Urothelium cell line (cell line): Measurements from ENCODE around the gene AGAP1.

ENCODE experiments used
- DNase-seq: peaks from one replicate; pipeline ENCODE4 v3.0.0; 2011; ENCODE audit warnings: low spot score, mixed read lengths
- FAIRE-seq: peaks from 2 replicates; lab custom pipeline; 2011; peaks lifted over from hg19 to GRCh38; lab: Jason Lieb, UNC

AGAP1 gene

DNA sequence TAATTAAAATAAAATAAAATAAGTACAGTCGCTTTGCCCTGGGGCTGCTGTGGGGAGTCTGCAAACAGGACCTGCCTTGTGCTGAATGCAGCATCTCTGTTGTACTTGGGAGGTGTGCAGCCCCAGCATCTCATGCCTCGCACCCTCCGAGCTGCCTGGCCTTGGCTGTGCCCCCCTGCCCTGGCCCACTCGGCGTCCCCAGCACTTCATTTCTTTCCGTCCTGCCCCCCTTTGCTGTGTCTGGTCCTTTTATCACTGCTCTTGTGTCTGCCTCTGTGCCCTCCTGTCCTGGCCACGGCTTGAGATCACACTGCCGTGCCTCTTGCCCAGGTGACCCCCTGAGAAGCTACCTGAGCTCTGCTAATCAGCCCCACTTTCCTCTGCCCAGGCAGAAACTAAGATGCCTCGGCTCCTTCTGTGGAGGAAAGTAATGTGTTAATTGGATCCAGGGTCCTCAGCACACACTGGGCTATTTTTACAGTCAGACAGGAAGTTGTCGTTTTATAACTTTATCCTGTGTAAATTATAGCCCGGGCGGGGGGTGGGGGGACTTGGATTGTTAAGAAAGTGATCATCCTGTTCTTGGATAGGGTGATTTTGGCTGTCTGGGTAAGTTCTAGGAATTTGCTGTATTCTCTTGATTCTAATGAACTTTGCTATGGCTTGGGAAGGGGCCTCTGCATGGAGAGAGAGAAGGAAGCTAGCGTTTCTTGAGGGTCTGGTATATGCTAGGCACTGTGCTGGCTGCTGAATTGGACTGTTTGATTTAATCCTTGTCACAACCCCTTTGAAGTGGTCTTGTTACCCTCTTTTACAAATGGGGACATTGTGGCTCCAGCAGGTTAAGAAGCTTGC lies 69.4 kb downstream of the AGAP1 start:
- no peak for FAIRE-seq

DNA sequence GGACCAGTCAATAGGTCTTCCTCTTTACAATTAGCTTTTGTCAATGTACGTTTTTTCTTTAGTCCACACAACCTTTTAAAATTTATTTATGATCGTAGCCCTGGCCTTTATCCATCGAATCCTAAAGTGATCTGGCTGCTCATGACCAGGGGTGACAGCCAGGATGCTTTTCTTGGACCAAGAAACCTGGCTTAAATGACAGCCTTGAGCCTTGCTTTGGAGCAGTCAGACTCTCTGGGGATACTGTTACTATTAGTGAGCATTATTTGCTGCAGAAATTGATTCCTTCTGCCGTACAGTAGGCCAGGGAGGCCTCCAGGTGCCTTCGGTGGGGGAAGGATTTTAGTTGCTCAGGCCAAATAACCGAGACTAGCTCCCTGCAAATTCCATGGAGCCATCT lies 70.2 kb downstream of the AGAP1 start:
- FAIRE-seq: no peak

More for the DNA sequence above, 69.4 kb downstream of the AGAP1 start:
- DNase-seq: no peak

DNA sequence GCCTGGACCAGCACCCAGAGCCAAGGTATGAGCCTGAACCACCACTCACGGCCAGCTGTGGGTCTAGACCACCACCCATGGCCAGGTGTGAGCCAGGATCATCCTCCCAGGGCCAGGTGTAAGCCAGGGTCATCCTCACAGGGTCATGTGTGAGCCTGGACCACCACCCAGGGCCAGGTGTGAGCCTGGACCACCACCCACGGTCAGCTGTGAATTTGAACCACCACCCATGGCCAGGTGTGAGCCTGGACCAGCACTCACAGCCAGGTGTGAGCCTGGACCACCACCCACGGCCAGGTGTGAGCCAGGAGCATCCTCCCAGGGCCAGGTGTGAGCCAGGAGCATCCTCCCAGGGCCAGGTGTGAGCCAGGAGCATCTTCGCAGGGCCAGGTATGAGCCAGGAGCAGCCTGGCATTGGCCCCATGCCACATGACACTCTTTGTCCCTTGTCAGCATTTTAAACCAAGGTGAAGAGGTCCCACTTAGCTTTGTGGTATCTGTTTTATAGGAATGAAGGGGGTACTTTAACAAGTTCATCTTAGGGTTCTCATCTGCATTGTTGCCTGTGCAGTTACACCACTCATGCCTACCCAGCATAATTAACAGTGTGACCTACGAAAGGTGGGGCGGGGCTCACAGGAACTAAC lies 71.2 kb downstream of the AGAP1 start:
- DNase-seq: no peak
- no peak for FAIRE-seq

More for the DNA sequence above, 70.2 kb downstream of the AGAP1 start:
- DNase-seq: no peak

DNA sequence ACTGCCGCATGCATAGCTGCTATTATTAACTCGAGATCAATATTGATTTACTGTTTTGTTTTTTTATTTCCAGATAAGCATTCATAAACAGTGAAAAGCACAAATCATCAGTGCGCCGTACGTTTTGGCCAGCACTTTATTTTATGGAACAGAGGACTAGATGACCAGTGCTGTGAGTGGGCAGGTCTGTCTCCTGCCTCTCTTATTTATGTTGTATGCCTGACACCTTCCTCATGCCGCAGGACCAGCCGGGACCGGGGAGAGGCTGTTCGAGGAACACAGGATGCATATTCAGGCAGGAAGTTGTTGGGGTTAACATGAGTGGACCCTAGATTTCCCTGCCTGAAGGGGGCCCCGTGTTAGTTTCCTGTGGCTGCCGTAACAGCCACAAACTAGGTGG lies 72.6 kb downstream of the AGAP1 start:
- DNase-seq: no peak
- FAIRE-seq: no peak

DNA sequence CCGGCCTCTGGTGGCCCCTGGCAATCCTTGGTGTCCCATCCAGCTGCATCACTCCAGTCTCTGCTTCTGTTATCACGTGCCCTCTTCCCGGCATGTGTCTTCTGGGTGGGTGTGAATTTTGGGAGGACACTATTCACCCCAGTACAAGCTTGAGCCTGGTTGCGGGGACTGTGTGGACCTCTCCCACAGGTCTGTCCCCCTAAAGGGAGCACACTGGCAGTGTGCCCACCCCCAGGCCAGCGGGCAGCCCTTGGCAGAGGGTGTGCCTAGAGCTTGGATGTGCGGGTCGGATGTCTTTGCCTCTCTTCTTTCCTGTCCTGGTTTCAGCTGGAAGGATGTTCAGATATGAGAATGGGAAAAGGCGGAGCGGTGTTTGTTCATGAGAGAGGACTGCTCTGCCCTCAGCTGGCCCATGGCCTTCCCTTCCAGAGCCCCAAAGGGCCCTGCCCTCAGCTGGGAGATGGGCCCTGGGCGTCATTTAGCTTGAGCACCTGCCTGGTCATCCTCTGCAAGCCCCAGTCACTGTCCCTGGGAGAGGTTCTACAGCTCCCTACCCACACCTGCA lies 73.2 kb downstream of the AGAP1 start:
- FAIRE-seq (no peak), DNase-seq (no peak)

DNA sequence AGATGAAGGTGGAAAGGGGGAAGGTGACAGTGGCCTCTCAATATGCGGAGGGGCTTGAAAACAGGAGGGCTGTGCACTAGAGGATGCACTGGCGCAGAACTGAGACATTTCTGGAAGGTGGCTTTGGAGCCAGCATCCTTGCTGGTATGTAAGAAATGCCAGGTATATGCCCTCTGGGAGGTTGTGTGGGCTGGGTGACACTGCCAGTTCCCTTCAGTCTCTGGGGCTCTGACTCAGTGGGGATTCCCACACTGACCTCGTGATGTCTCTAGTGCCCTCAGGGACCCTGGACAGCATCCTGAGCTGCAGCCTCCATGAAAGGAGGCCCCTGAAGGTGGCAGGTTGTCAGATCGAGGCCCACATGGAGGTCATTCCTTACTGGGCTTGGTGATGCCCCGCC lies 74.0 kb downstream of the AGAP1 start:
- FAIRE-seq: no peak
- DNase-seq: no peak

DNA sequence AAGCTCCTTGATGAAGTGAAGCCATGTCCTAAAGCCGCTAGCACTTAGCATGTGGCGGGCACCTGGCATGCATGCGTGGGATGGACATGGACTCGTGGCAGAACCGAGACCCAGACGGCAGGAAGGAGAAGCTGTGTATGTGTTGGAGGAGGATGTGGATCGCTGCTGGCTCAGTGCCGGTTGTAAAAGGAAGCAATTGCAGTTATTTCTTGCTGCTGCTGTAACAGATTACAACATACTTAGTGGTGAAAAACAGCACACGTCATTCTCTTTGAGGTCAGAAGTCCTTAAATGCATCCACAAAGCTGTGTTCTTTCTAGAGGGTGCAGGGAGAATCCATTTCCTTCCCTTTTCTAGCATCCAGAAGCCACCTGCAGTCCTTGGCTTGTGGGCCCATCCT lies 74.6 kb downstream of the AGAP1 start:
- DNase-seq (no peak), FAIRE-seq (no peak)

DNA sequence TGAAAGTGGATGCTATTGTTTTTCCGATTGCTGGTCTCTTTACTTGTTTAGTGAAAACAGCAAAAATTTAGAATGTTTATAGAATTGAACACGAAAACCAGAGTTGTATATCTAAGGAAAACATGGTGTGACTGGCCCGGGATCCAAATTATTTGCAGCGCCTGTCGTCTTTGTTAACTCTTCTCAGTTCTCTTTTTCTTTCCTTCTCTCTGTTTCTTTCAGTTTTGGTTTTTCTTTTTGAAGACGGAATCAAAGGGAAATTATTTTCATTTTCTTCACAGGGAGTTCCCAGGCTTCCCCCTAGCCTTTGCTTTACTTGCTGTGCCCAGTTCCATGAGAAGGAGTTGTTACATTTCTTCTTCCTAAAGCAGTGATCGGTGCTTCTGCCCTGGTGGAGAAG lies 76.0 kb downstream of the AGAP1 start:
- FAIRE-seq (no peak), DNase-seq (no peak)

DNA sequence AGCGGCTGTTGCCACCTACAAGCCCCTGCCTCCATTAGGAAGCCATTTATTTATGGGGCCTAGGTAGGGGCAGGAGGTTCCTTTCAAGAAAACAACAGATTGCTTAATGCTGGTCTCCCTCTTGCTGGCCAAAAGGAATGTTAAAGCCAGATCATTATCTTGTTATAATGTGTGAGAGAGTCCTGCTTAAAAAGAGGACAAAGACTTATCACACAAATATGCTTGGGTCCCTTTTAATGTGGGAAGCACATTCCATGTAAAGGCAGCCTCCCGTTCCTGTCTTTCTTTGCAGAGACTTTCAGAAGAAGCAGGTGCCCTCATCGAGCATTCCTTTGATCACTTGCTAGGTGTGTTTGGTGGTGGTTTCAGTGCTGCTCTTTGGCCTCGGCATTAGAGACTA lies 76.4 kb downstream of the AGAP1 start:
- FAIRE-seq (no peak), DNase-seq (no peak)

DNA sequence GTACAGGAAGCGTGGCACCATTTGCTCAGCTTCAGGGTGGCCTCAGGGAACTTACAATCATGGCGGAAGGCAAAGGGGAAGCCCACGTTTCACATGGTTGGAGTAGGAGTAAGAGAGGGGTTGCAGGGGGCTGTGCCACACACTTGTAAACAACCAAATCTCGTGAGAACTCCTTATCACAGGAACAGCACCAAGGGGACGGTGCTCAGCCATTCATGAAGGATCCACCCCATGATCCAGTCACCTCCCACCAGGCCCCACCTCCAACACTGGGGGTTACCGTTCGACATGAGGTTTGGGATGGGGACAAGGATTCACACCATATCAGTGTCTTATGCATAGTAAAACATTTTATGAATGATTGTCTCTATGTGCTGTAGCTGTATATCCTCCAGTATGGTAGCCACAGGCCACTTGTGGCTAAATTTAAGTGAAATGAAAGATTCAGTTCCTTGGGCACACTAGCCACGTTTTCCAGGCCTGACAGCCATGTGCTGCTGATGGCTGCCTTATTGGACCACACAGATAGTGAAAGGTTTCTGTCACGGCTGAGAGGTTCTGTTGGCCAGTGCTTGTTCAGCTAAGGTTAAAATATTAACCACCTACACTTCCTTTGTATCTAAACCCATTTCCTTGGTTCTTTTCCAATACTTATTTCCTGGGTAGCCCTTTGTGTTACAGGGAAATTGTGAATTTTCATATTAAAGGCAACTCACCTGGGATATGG lies 77.3 kb downstream of the AGAP1 start:
- DNase-seq (no peak), FAIRE-seq (no peak)

DNA sequence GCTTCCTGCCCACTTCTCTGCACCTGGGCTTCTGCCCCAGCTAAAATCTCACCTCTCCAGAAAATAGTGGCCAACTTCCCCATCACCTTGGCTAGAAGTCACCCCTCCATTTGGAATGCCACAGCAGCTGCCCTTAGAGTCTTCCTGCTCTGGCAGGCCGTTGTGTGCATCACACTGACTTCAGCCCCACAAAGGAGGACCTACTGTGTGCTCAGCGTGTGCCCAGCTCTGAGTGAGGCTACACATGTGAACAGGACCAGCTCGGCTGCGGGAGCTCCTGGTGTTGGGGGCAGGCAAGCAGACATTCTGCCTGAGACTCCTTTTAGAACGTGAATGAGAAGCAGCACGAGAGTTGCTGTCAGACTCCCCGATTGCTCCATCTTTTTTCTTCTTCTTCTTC lies 78.7 kb downstream of the AGAP1 start:
- DNase-seq (no peak), FAIRE-seq (no peak)

DNA sequence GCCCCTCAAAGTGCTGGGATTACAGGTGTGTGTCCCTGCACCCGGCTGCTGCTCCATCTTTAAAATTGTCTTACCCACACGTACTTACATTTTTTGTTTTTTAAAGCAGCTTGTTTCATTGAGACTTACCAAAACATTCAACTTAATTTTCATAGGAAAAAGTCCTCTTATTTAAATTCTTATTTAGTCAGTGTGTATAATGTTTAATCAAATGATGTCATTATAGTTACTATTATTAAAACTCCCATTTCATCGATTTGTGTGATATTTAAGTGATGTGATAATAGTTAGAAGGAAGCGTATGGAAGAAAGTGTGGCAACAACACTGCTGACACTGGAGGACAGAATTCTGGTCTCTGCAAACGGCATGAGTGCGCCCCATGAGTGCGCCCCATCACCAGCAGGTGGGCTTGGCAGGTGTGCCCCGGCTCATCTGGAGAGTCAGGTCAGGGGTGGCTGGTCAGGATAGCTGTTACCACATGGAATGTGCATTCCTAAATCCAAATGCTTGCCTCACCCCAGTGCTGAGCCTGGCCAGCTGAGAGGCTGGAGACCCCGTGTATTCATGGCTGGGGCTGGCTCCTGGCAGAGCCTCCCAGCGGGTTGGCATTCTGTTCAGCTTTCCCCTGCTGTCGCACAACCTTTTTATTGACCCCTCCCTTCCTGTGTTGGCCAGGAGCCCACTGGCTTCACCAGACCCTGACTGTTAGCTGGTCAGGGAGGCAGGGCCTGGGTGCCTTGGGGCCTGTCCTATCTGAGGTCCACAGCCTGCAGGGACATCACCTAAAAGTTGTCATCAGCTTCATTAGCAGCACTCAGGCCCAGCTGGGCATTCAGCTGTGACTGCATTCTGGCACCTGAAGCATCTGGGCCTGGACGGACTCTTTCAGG lies 79.7 kb downstream of the AGAP1 start:
- DNase-seq (no peak), FAIRE-seq (no peak)

DNA sequence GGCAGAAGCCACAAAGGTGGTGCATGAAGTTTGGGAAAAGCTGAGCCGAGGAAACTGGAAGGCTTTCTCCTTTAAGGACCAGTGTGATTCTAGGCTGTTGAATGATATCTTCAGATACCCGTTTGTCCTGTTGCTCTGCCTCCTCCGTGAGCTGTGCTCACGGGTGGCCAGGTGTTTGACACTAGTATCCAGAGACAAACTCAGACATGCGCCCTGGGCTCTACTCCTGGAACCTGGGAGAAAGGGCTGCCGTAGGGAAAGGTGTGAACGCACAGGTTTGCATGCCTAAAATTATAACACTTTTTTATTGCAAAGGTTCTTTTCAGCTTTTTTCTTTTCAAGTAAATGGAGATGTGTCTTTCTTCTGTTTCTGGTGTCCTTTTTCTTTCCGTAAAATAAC lies 81.6 kb downstream of the AGAP1 start:
- no peak for FAIRE-seq
- no peak for DNase-seq

DNA sequence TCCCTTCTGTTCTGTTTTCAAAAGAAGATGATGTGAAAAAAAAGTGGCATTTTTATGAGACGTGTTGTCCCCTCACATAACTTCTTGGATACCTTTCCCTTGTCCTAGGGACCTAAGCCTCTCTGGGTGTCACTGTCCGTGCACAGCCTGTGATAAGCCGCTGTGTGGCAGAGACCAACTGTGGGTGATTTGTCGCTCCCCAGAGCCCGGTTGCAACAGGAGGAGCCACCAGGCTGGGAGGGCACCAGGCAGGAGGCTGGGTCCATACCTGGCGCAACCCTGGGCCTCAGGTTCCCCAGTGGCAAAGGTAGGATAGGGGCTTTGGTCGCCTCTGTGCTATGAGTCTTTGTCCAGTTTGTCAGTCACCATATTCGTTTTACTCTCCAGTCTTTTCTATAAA lies 82.1 kb downstream of the AGAP1 start:
- FAIRE-seq (no peak), DNase-seq (no peak)

DNA sequence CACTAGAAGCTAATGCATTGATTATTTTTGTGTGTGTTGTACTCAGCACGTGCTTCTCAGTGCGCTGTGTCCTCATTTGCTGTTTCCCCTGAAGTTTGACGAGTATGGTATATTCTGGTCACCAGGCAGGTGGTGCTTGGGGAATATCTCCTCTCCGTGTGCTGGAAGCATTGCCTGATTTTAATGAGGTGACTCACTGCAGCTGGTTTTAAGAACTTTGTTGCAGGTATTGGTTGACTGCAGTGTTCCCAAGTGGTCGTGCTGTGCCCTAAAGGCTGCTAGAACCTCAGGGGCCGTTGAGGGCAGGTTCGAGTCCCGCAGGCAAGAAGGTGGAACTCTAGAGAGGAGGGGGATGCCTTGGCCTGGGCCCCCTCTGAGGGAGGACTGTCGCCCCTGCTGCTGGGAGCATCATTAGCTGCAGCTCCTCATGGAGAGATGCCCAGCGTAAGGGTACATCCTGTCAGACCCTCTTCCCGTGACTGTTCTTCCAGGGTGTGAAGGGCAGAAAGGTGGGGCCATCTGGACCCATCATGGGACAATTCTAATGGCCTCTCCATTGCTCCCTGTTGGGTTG lies 82.6 kb downstream of the AGAP1 start:
- DNase-seq (no peak), FAIRE-seq (no peak)

DNA sequence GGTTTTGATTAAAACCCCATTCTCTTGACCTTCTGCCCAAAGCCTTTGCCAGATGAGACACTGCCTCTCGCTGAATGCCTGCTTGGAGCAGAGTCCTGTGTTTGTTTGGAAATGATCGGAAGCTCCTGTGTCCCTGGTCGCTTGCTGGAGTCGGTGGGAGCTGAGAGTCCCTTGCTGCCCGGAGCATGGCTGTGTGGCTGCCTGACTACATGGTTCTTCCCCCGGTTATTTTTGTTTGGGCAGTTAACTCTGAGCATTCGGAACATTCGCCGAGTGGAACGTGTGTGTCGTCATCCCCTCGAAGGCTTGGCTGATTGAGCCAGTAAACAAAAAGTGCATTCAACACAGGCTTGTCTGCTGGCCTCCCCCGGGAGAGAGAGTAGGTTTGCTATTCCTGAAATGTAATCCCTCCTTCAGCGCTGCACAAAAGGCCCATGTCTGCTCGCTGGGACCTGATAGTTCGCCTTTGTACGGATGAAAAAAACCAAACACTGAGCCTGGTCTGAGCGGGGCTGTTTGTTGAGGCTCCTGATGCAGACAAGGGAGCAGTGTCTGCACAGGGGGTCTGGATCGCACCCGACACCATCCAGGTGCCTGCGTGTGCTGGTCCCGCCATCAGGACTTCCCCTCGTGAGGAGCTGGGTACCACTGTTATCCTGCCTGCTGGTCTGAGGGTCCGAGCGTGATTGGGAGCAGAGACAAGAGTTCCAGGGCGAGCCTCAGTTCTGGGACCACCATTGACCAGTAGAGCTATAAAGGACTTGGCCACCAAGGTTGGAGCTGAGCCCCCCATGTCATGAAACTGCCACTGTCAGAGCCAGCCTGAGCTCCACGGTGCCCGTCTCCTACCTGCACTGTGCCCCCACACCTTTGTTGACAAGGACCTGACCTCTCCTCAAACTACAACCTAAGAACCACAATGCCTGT lies 83.8 kb downstream of the AGAP1 start:
- FAIRE-seq (no peak), DNase-seq (no peak)

DNA sequence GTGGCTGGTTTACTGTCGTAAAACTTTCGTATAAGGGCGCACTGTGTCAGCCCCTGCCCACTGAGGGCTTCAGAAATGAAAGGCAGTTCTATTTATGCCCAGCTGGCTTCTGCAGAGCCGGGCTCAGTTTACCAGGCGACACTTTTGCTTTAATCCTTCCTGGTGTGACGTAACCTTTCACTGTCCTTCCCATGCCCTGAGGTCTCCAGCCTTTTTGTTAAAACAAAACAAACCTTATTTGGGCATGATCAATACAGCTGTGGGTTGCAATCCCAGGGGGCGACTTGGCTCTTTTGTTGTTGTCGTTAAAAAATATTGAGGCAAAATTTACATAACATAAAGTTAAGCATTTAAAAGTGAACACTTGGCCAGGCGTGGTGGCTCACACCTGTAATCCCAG lies 85.3 kb downstream of the AGAP1 start:
- FAIRE-seq (no peak), DNase-seq (no peak)

DNA sequence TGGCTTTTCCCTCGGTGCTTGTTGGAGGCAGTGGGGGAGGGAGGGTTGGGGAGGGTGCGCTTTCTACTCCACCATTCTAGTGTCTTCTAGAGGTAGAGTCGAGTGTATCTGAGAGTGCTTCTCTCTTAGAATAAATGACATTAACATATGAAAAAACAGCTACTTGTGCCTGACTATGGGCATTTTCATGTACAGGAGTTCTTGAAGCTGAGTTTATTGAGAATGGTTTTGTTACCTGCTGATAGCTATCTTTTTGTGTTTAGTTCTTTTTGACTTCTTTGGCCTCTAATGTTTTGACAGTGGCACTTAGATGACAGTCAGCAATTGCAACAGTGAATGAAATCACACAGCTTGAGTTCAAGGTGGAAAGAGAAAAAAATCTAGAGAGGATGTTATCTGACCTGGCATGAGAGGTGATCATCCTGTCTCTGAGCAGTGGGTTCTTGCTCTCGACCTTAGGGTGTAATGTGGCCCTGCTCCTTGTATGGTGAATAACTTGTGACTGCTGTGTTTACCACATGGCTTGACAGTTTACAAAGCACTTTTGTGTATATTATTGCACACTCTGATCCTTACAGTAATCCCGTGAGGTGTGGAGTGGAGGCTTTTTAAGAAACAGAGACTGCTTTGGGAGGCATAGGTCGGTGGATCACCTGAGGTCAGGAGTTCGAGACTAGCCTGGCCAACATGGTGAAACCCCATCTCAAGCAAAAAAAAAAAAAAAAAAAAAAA lies 86.7 kb downstream of the AGAP1 start:
- no peak for DNase-seq
- no peak for FAIRE-seq
